HG03520 (cell line): ENCODE measurements around the gene FIGLA.
"Not testable (repeated sequence)": the region's sequence is repeated elsewhere in the genome, so short reads cannot be mapped to it uniquely, and the experiment has no call there.

ENCODE experiments used
- ATAC-seq: cut with Tn5 transposase; IDR thresholded peaks from one replicate; pipeline ENCODE4 v1.9.1; 2021; ENCODE audit warnings: mild to moderate bottlenecking, moderate library complexity; ENCODE audit not compliant: unreplicated experiment

FIGLA gene

DNA sequence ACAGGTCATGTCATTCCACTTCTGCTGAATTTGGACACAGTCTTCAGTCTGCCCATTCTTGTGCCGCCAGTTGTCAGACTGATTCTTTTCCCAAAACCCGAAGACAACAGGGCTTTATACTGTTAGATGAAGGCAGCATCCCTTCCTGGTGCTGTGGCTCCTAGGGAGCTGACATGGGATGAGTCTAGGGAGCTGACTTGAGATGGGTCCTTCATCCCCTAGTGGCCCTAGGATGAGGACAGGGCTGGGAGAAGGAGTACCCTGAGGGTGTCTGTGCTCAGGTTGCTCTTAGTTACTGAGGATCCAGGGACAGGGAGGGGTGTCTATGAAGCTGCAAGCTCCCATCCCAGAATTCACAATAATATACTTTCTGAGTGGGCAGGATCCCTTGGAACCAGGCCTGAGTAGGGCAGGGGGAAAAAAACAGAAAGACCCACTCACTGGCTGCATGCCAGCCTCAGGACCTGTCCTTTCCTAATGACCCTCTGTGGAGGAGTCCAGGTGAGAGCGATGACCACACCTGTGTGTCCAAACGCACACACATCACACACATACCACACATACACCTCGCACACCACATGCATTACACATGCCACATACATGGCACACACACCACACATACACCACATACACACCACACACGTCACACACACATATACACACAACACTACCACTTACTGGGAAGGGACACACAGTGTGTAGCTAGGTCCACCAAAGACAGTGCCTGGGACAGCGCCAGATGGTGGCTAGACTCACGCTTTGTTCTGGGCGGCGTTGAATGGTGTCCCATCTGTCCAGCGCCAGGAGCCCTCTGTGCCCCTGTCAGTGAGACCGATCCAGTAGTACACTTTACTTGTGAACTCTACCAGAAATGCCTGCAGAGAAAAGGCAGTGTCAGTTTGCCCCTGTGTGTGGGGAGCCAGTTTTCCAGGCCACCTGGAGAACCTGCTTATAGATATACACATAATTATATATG lies 18.8 kb upstream of the FIGLA start:
- no peak for ATAC-seq

DNA sequence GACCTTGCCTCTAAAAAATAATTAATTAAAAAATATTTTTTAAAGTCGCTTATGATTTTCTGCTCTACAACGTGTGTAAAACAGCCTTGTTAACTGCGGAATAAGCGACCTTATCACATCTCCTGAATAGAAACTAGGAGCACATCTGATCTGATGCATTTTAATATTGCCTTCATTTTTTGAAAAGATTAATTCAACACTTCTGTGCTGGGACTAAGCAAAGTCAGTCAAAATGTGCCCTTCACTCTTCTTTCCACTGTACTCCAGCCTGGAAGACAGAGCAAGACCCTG lies 17.3 kb upstream of the FIGLA start:
- ATAC-seq = no peak

DNA sequence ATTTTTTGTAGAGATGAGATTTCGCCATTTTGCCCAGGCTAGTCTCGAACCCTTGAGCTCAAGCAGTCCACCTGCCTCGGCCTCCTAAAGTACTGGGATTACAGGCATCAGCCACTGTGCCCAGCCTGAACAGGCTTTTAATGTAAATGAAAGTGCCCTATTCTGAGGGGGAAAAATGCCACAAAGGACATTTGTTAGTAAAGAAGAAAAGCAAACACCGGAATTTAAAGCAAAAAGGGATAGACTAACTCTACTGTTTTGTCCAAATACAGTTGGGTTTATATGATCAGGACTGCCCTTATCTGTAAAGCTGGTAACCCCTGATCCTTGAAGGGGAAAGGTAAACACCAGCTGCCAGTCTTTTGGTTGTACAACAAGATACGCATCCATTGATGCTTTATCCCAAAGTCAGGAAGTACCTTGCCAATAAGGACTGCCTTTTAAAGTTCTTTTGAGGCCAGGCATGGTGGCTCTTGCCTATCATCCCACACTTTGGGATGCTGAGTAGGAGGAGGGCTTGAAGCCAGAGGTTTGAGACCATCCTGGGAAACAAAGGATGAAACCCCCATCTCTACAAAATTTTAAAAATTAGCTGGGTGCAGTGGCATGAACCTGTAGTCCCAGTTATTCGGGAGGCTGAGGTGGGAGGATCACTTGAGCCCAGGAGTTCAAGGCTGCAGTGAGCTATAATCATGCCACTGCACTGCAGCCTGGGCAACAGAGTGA lies 16.8 kb upstream of the FIGLA start:
- no peak for ATAC-seq

GRCh38 chr2:70806620-70807019 lies 16.2 kb upstream of the FIGLA start:
- no peak for ATAC-seq

DNA sequence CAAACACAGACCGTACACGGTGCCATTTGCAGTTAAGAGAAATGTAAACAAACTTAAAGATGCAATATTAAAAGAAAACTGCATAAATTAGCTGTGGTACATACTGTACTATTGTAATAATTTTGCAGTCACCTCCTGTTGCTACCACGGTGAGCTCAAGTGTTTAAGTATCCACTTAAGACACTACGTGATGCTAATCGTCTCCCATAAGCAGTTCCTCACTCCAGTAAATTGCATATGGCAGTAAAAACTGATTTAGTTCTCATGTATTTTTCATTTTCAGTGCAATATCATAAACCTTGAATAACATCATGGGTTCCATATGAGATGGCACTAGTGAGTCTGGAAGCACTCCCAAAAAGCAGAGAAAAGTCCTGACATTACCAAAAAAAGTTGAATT lies 15.6 kb upstream of the FIGLA start:
- ATAC-seq = no peak

- no peak for ATAC-seq
Observed at GRCh38 chr2:70801607-70802263, 11.3 kb upstream of the FIGLA start.

DNA sequence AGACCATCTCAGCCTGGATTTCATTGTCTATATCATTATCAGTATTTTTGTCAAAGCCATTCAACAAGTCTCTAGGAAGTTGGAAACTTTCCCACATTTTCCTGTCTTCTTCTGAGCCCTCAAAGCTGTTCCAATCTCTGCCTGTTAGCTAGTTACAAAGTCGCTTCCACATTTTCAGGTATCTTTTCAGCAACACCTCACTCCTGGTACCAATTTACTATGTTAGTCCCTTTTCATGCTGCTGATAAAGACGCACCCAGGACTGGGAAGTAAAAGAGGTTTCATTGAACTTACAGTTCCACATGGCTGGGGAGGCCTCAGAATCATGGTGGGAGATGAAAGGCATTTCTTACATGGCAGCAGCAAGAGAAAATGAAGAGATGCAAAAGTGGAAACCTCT lies 9.3 kb upstream of the FIGLA start:
- ATAC-seq = no peak

- not testable (repeated sequence) for ATAC-seq
Observed at GRCh38 chr2:70797996-70798395, 7.6 kb upstream of the FIGLA start.

GRCh38 chr2:70797506-70797905 lies 7.1 kb upstream of the FIGLA start:
- ATAC-seq = no peak

DNA sequence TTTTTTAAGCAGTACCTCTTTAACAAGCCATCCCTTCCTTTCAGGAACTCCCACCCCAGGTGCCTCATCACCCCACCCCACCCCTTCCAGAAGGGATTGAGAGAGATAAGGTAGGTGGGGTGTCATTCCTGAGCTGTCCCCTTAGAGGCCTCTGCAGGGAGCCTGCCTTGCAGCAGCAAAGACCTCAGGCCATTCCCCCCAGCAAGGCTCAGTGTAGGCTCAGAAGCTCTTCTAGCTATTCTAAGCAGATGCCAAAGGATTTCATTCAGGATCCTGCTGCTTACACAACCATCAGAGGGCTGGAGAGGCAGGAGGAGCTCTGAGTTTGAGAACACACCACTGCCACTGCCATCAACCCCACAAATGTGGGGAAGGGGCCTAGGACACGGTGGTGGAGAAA lies 5.8 kb upstream of the FIGLA start:
- no peak for ATAC-seq

DNA sequence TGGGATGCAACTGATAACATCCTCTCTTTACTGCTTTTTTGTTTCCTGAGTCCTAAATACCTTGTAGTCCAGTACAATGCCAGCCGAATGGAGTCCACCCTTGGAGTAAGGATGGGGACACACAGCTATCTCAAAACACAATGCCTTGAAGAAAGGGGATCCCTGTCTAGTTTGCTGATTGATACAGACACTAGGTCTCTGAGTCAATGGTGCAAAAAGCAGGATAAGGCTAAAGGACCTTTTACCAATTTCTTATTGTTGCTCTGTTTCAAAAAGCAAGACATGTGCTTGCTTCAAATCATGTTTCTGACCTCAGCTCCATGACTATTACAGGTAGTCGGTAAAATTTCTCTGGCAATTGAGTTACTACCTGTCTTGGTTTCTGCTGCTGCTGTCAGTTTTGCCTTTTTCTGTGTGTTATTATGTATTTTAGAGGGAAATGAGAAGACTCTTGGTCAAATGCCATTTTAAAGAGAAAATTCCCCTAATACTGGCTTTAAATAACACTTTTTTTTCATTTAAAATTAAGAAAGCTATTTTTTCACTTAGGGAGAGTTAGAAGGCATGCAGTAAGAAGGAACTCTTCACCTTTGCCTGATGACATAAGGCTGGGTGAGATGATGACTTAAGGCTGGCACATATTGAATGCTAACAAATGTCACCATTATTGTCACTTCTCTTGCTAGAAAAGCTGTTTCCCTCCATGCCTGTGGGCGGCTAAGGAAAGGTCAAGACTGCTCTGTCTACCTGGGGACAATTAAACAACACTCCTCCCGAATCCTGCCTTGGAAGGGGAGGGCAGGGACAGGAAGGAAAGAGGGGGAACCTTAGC lies 4.9 kb upstream of the FIGLA start:
- no peak for ATAC-seq

- no peak for ATAC-seq
Observed at GRCh38 chr2:70793450-70793849, 3.0 kb upstream of the FIGLA start.

DNA sequence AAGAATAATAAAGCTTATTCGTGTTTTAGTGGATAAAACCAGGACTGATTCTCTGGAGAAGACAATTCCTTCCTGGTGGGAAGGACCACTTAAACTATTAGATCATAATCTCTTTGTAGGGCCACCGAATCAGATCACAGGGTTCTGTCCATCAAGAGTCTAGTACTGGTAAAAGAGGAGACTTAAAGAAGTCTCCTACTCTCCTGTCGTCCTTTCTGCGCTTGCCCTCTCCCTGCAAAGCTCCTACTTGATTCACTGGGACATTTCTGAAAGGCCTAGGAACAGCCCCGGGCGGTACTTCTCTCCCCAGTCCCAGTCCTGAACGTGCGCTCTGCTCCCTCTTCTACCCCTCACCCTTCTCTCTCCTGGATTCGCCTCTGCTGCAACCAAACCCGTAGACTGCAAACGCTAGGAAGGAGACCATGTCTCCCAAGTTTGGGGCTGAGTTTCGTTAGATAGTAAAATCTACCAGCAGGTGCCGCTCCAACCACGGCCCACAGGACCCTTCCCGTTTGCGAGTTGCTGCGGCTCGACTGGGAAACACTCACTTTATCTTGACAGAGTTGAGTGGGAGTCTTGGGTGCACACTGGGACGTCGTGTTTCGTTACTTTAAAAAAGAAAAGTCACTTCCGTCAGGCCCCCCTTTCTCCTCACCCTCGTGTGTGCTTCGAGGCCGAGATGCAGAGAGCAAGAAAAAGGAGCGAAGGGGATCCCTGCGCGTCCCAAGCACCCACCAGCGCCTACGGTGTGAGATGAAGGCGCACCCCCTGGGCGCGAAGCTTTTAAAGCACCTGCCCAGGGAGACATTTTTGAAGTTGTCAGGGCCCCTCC lies 923 bp downstream of the FIGLA start:
- no peak for ATAC-seq

DNA sequence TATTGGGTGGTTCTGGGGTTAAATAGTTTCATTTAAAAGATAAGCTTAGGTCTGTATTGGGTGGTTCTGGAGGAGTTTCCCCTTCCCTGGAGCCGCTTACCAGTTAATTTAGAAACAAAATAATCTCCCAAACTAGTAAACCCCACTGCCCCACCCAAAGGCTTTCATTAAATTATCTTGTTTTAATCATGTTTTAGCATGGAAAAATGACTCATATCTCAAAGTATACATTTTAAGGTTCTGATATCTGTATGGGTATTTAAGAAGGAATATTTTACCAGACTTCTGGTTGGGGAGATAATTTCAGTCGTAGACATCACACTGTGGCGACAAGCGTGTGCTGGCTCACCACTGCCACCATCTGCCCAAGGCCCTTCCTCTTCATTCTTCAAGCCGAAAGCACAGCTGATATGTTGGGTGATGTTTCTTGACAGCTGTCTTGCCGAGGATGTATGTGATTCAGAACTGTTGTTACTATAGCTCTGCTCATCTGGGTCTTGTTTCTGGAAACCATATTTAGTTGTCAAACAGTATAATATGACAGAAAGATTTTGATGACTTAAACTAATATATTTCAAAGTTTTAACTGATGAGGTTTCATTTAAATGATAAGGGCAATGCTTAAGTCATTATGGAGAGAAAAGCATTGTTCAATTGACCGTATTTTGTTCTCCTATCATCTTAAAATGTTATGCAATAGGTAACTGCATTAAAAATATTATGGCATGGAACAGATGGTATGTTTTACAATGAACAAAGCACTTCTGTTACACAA lies 5.1 kb downstream of the FIGLA start:
- no peak for ATAC-seq

DNA sequence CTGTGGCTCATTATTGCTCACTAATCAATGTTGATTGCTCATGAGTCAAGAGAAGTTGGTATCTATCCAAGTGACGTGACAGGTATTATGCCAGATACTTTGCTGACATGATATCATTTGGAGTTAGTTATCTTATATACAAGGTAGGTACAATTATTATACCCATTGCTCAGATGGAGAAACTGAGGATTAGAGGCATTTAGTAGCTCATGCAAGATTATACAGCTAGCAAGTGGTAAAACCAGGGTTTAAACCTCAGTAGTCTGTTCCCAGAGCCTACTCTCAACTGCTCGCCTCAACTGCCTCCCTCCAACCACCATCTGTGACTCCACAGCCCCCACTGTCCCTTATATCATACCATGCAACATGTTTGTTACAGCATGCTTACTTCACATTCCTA lies 6.1 kb downstream of the FIGLA start:
- no peak for ATAC-seq

- no peak for ATAC-seq
Observed at GRCh38 chr2:70779911-70780545, 10.4 kb downstream of the FIGLA start.

- no peak for ATAC-seq
Observed at GRCh38 chr2:70779491-70779890, 11.0 kb downstream of the FIGLA start.

GRCh38 chr2:70778676-70779075 lies 11.8 kb downstream of the FIGLA start:
- ATAC-seq = no peak

GRCh38 chr2:70777450-70777849 lies 13.0 kb downstream of the FIGLA start:
- no peak for ATAC-seq
